HCT116 (cell line): ENCODE results near the gene BCAN. TPM values are rescaled to one million over a fixed set of nuclear protein-coding genes. Genes with fewer than 3 reads are reported as not detected.
A peak's percentile ranks its signal among the peaks of the same experiment; 100 is the strongest.

Source experiments
- ATAC-seq: fragments of 200-7000 bp; cut with Tn5 transposase; 2 replicates; pipeline ENCODE4 v1.9.1; 2020; ENCODE audit warnings: mild to moderate bottlenecking, moderate library complexity
- BruUV-seq: library from RNA; stranded (reverse); fragments of 400-500 nt; replicated peaks from 2 replicates; lab custom pipeline; 2021; lab: Mats Ljungman, UMichigan
- CTCF ChIA-PET: fragments of 300-600 bp; sonication (Branson Sonifier 250); formaldehyde crosslinking; loops from one replicate; lab custom pipeline; 2021; ENCODE audit warnings: antibody characterized with exemption; lab: Charles Lee
- POLR2A ChIA-PET: fragments of 300-600, 350-600 bp; sonication (Branson Sonifier 250); formaldehyde crosslinking; loops from one replicate; lab custom pipeline; 2021; ENCODE audit warnings: antibody characterized with exemption; lab: Charles Lee
- RAD21 ChIA-PET, 2 experiments: fragments of 300-600 bp; sonication (Branson Sonifier 250); formaldehyde crosslinking; loops; one replicate each; lab custom pipeline; 2023; ENCODE audit warnings: low total read pairs in 2 of 2; ENCODE audit not compliant: uncharacterized antibody in 2 of 2, unreplicated experiment in 2 of 2, low non-redundant PET in 1 of 2; lab: Charles Lee
- DNase-seq: peaks from one replicate; pipeline ENCODE4 v3.0.0-alpha.2; 2010; ENCODE audit warnings: low read depth, low spot score
- H2AFZ ChIP-seq: fragments of 200-600 bp; shearing (Covaris generic), sonication (generic); 2 replicates; pipeline ENCODE4 v1.6.1; 2017; ENCODE audit warnings: low read depth, mixed run types, mixed read lengths, antibody characterized with exemption, low read length; ENCODE audit not compliant: poor library complexity, severe bottlenecking
- H3K27ac ChIP-seq: 2 replicates; pipeline ENCODE4 v1.5.1; 2012; ENCODE audit warnings: low read depth, low read length
- H3K27me3 ChIP-seq: fragments of 200-600 bp; sonication (generic); 2 replicates; pipeline ENCODE4 v1.6.1; 2016; ENCODE audit warnings: mixed run types, low read length, mixed read lengths; ENCODE audit not compliant: insufficient read depth
- H3K36me3 ChIP-seq, 2 experiments: fragments of 200-500 bp in 1 of 2; fragments of 200-600 bp in 1 of 2; sonication (Bioruptor generic) in 1 of 2; sonication (generic) in 1 of 2; 2 replicates each; pipeline versions ENCODE4 v1.5.1 to v1.6.1; 2014 to 2016; ENCODE audit warnings: low read length in 2 of 2, inconsistent platforms in 1 of 2, mixed read lengths in 1 of 2, mixed run types in 1 of 2; ENCODE audit not compliant: insufficient read depth in 2 of 2, control insufficient read depth in 1 of 2
- H3K4me1 ChIP-seq, 2 experiments: fragments of 200-600 bp in 1 of 2; sonication (generic) in 1 of 2; 2 replicates each; pipeline versions ENCODE4 v1.5.1 to v1.6.1; 2012 to 2017; ENCODE audit warnings: low read length in 2 of 2, inconsistent platforms in 1 of 2, mild to moderate bottlenecking in 1 of 2, mixed read lengths in 1 of 2, mixed run types in 1 of 2, moderate library complexity in 1 of 2; ENCODE audit not compliant: insufficient read depth in 2 of 2, control insufficient read depth in 1 of 2
- H3K4me2 ChIP-seq: fragments of 200-600 bp; sonication (generic); 2 replicates; pipeline ENCODE4 v1.6.1; 2017; ENCODE audit warnings: mixed run types, low read length, mixed read lengths
- H3K4me3 ChIP-seq, 2 experiments: fragments of 200-600 bp in 1 of 2; sonication (generic) in 1 of 2; replicated peaks in 1 of 2; 2 replicates each; pipeline ENCODE4 v1.5.1; 2011 to 2016; ENCODE audit warnings: low read length in 2 of 2, control low read depth in 1 of 2, low read depth in 1 of 2, mild to moderate bottlenecking in 1 of 2, mixed read lengths in 1 of 2, mixed run types in 1 of 2
- H3K79me2 ChIP-seq: fragments of 200-600 bp; sonication (generic); 2 replicates; pipeline ENCODE4 v1.6.1; 2017; ENCODE audit warnings: mild to moderate bottlenecking, mixed run types, low read length, moderate library complexity, mixed read lengths; ENCODE audit not compliant: insufficient read depth
- H3K9ac ChIP-seq: fragments of 200-600 bp; sonication (generic); 2 replicates; pipeline ENCODE4 v1.6.1; 2016; ENCODE audit warnings: low read length, mixed read lengths
- H3K9me2 ChIP-seq: fragments of 200-600 bp; sonication (generic), shearing (Covaris generic); 2 replicates; pipeline ENCODE4 v1.6.1; 2017; ENCODE audit warnings: mixed run types, mild to moderate bottlenecking, moderate library complexity; ENCODE audit not compliant: insufficient read depth
- H3K9me3 ChIP-seq, 2 experiments: fragments of 200-500 bp in 1 of 2; fragments of 200-600 bp in 1 of 2; sonication (Bioruptor generic) in 1 of 2; sonication (generic) in 1 of 2; 2 replicates each; pipeline ENCODE4 v1.6.1; 2014 to 2017; ENCODE audit warnings: low read length in 2 of 2, mixed read lengths in 2 of 2, inconsistent platforms in 1 of 2, low read depth in 1 of 2, mild to moderate bottlenecking in 1 of 2, mixed run types in 1 of 2, moderate library complexity in 1 of 2; ENCODE audit not compliant: control insufficient read depth in 1 of 2, insufficient read depth in 1 of 2
- H4K20me1 ChIP-seq: fragments of 200-600 bp; sonication (generic), shearing (Covaris generic); 2 replicates; pipeline ENCODE4 v1.6.1; 2017; ENCODE audit warnings: mixed run types, mild to moderate bottlenecking, moderate library complexity; ENCODE audit not compliant: insufficient read depth
- ATF3 ChIP-seq: IDR thresholded peaks from 2 replicates; pipeline ENCODE4 v1.6.1; 2012
- CBX3 ChIP-seq: IDR thresholded peaks from 2 replicates; pipeline ENCODE4 v1.6.1; 2012; ENCODE audit warnings: low read depth
- EGR1 ChIP-seq: IDR thresholded peaks from 2 replicates; pipeline ENCODE4 v1.6.1; 2012; ENCODE audit warnings: low read depth
- ELF1 ChIP-seq: IDR thresholded peaks from 2 replicates; pipeline ENCODE4 v1.6.1; 2012; ENCODE audit warnings: low read depth, borderline replicate concordance
- EZH2 ChIP-seq: fragments of 200-600 bp; sonication (generic); IDR thresholded peaks from 2 replicates; pipeline ENCODE4 v1.6.1; 2017; ENCODE audit warnings: antibody characterized with exemption, mixed run types
- EZH2phosphoT487 ChIP-seq: fragments of 200-600 bp; IDR thresholded peaks from 2 replicates; pipeline ENCODE4 v1.6.1; 2018; ENCODE audit warnings: antibody characterized with exemption, borderline replicate concordance
- FOSL1 ChIP-seq: IDR thresholded peaks from 2 replicates; pipeline ENCODE4 v1.6.1; 2012; ENCODE audit warnings: low read depth
- JUND ChIP-seq: IDR thresholded peaks from 2 replicates; pipeline ENCODE4 v1.6.1; 2012
- POLR2AphosphoS5 ChIP-seq: IDR thresholded peaks from 2 replicates; pipeline ENCODE4 v1.6.1; 2011; ENCODE audit warnings: mild to moderate bottlenecking, low read depth, low read length, moderate library complexity
- RAD21 ChIP-seq: IDR thresholded peaks from 2 replicates; pipeline ENCODE4 v1.6.1; 2012; ENCODE audit warnings: low read depth, mild to moderate bottlenecking
- REST ChIP-seq: IDR thresholded peaks from 2 replicates; pipeline ENCODE4 v1.6.1; 2012; ENCODE audit warnings: low read depth
- TCF7L2 ChIP-seq: IDR thresholded peaks from 2 replicates; pipeline ENCODE4 v1.7.0; 2011; ENCODE audit warnings: borderline replicate concordance, inconsistent platforms; ENCODE audit not compliant: insufficient read depth, insufficient read length; ENCODE audit errors: extremely low read depth
- YY1 ChIP-seq: IDR thresholded peaks from 2 replicates; pipeline ENCODE4 v1.6.1; 2011; ENCODE audit warnings: low read length, low read depth, moderate library complexity, mild to moderate bottlenecking; ENCODE audit not compliant: insufficient replicate concordance; ENCODE audit errors: extremely low read depth
- ZFX ChIP-seq: fragments of 450-650 bp; IDR thresholded peaks from 2 replicates; pipeline ENCODE4 v1.6.1; 2017
- intact Hi-C: fragments of 100-400 bp; cut with micrococcal nuclease; formaldehyde crosslinking; loops from 2 replicates; pipeline ENCODE4 v1.10.0; 2022
- total RNA-seq: library from RNA; stranded (reverse); gene quantifications from one replicate; pipeline ENCODE4 v1.2.1, GENCODE V29; 2021; ENCODE audit not compliant: unreplicated experiment
- TF ChIP-seq, protein P1 (sequence below), 3 experiments: fragments of 200-600 bp in 1 of 3; sonication (generic) in 1 of 3; IDR thresholded peaks in 2 of 3; conservative IDR thresholded peaks in 1 of 3; 2 replicates each; pipeline ENCODE4 v1.5.1; 2012 to 2017; ENCODE audit warnings: low read depth in 2 of 3, low read length in 2 of 3, antibody characterized with exemption in 1 of 3, borderline replicate concordance in 1 of 3, control low read depth in 1 of 3, mild to moderate bottlenecking in 1 of 3, mixed read lengths in 1 of 3, mixed run types in 1 of 3, moderate library complexity in 1 of 3; ENCODE audit not compliant: insufficient read depth in 1 of 3

The BCAN gene
- total RNA-seq, 1 experiment from 2014 or later, result not detected

DNA sequence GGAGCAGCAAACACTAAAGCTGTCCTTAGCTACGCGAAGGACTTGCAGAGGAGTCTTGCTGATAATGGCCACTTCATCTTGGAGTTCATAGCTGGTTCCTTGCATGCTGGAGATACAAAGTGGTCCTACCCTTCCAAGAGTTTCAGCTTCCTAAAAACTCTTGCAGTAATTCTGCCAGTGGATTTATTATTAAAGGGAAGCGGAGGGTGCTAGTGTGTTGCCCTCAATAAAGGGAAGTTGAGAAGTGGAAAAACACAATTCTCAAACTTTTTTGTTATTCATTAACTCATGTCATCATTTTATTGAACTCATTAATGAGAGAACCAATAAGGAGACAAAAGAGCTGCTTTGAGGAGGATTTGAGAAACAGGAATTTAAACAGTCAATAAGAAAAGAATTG lies 29.3 kb upstream of the BCAN start:
- no peaks in the 10 kb centered on the region for H3K9me3 ChIP-seq
- no peak for ATAC-seq
- ChIA-PET CTCF (interaction anchor here (0.9 to 1.3 kb wide), 4 partner anchors 18 to 77 kb away, joined by 3 to 4 read pairs (median 3); no protein-coding TSS in a partner anchor), POLR2A (no interaction called here)
- no peak overlapping the region for H3K9ac ChIP-seq
- peaks cover 11 to 22% of the 10 kb centered on the region in 2 experiments for H3K4me1 ChIP-seq
- H4K20me1 ChIP-seq, result no peaks in the 10 kb centered on the region
- no peak for DNase-seq
- no peak overlapping the region for H3K4me2 ChIP-seq
- no peak overlapping the region for H3K4me3 ChIP-seq
- intact Hi-C loops, result no loop called here
- no peaks in the 10 kb centered on the region for H3K79me2 ChIP-seq
- H3K27ac ChIP-seq, result no peak overlapping the region
- no peaks in the 10 kb centered on the region for H3K36me3 ChIP-seq
- no peak overlapping the region for H2AFZ ChIP-seq
- no TSS peak for BruUV-seq
- TF ChIP-seq EGR1, result no peak
- TF ChIP-seq JUND, result no peak
- TF ChIP-seq, all 23 proteins: peak for 0
- no peaks in the 10 kb centered on the region for H3K27me3 ChIP-seq
- RAD21 ChIA-PET, result no interaction called here
- no peaks in the 10 kb centered on the region for H3K9me2 ChIP-seq

GRCh38 chr1:156615946-156616345 lies 26.0 kb upstream of the BCAN start:
- DNase-seq, result no peak
- POLR2A ChIA-PET, result no interaction called here
- BruUV-seq, result no TSS peak
- H3K27me3 ChIP-seq, result no peaks in the 10 kb centered on the region
- peaks cover 8 to 11% of the 10 kb centered on the region in 2 experiments for H3K4me1 ChIP-seq
- no peak overlapping the region for H3K9ac ChIP-seq
- peak overlapping the region; percentile 18; the same call in 1 of the 2 replicates for H3K4me2 ChIP-seq
- H3K4me3 ChIP-seq, result no peak overlapping the region
- no peaks in the 10 kb centered on the region for H4K20me1 ChIP-seq
- H3K9me2 ChIP-seq, result no peaks in the 10 kb centered on the region
- no peaks in the 10 kb centered on the region for H3K36me3 ChIP-seq
- RAD21 ChIA-PET, result no interaction called here
- ATAC-seq, result no peak
- intact Hi-C loops, result no loop called here
- no peaks in the 10 kb centered on the region for H3K9me3 ChIP-seq
- CTCF ChIA-PET, result interaction anchor here (1.1 kb wide), 1 partner anchor 29 kb away, joined by 3 read pairs; no protein-coding TSS in a partner anchor
- H3K79me2 ChIP-seq, result no peaks in the 10 kb centered on the region
- no peak overlapping the region for H3K27ac ChIP-seq
- no peak overlapping the region for H2AFZ ChIP-seq
- TF ChIP-seq FOSL1 (no peak), CBX3 (no peak), EZH2 (no peak), YY1 (no peak), JUND (no peak), REST (no peak), ELF1 (no peak), RAD21 (no peak), POLR2AphosphoS5 (no peak), ATF3 (no peak), TCF7L2 (no peak), EZH2phosphoT487 (no peak), ZFX (no peak)
- TF ChIP-seq, protein P1, sequence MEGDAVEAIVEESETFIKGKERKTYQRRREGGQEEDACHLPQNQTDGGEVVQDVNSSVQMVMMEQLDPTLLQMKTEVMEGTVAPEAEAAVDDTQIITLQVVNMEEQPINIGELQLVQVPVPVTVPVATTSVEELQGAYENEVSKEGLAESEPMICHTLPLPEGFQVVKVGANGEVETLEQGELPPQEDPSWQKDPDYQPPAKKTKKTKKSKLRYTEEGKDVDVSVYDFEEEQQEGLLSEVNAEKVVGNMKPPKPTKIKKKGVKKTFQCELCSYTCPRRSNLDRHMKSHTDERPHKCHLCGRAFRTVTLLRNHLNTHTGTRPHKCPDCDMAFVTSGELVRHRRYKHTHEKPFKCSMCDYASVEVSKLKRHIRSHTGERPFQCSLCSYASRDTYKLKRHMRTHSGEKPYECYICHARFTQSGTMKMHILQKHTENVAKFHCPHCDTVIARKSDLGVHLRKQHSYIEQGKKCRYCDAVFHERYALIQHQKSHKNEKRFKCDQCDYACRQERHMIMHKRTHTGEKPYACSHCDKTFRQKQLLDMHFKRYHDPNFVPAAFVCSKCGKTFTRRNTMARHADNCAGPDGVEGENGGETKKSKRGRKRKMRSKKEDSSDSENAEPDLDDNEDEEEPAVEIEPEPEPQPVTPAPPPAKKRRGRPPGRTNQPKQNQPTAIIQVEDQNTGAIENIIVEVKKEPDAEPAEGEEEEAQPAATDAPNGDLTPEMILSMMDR (IDR thresholded peaks at IDR 0.05 in 2 of 3, conservative IDR thresholded peaks at IDR 0.05 in 1 of 3; ENCODE audit: borderline replicate concordance in 1 of 3, insufficient read depth in 1 of 3, low read depth in 2 of 3, low read length in 2 of 3), result no peak
